Panc1 (cell line): Measurements from ENCODE around the gene KDM2B.

Experiments
- POLR2AphosphoS5 ChIP-seq: IDR thresholded peaks from 2 replicates; pipeline ENCODE4 v1.6.1; 2012; ENCODE audit warnings: mild to moderate bottlenecking, low read depth, low read length, moderate library complexity
- TF ChIP-seq, protein P1 (sequence below): fragments of 450-650 bp; IDR thresholded peaks from 2 replicates; pipeline ENCODE4 v1.5.1; 2017; ENCODE audit warnings: mild to moderate bottlenecking
- TF ChIP-seq, protein P2 (sequence below), 2 experiments: IDR thresholded peaks; 2 replicates each; pipeline ENCODE4 v1.6.1; 2011 to 2012; ENCODE audit warnings: low read depth in 2 of 2, control low read depth in 1 of 2, low read length in 1 of 2, mild to moderate bottlenecking in 1 of 2, moderate library complexity in 1 of 2; ENCODE audit not compliant: insufficient read depth in 1 of 2

DNA sequence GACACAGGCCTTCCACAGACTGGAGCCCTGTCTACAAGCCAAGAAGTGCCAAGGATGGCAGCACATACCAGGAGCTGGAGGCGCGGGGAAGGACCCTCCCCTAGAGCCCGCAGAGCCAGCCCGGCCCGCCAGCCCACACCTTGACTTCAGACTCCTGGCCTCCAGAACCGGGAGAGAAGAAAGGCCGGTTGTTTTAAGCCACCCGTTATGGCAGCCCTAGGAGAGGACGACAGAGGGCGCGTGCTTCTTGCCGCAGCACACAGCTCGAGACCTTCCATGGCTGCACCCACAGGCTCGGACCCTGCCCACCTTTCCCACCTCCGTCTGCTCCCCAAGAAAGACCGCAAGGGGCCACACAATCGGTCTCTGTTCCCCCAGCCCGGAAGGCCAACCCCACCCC lies 127.2 kb downstream of the KDM2B start:
- TF ChIP-seq POLR2AphosphoS5, result no peak
- TF ChIP-seq, protein P1, sequence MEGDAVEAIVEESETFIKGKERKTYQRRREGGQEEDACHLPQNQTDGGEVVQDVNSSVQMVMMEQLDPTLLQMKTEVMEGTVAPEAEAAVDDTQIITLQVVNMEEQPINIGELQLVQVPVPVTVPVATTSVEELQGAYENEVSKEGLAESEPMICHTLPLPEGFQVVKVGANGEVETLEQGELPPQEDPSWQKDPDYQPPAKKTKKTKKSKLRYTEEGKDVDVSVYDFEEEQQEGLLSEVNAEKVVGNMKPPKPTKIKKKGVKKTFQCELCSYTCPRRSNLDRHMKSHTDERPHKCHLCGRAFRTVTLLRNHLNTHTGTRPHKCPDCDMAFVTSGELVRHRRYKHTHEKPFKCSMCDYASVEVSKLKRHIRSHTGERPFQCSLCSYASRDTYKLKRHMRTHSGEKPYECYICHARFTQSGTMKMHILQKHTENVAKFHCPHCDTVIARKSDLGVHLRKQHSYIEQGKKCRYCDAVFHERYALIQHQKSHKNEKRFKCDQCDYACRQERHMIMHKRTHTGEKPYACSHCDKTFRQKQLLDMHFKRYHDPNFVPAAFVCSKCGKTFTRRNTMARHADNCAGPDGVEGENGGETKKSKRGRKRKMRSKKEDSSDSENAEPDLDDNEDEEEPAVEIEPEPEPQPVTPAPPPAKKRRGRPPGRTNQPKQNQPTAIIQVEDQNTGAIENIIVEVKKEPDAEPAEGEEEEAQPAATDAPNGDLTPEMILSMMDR, result no peak
- TF ChIP-seq, protein P2, sequence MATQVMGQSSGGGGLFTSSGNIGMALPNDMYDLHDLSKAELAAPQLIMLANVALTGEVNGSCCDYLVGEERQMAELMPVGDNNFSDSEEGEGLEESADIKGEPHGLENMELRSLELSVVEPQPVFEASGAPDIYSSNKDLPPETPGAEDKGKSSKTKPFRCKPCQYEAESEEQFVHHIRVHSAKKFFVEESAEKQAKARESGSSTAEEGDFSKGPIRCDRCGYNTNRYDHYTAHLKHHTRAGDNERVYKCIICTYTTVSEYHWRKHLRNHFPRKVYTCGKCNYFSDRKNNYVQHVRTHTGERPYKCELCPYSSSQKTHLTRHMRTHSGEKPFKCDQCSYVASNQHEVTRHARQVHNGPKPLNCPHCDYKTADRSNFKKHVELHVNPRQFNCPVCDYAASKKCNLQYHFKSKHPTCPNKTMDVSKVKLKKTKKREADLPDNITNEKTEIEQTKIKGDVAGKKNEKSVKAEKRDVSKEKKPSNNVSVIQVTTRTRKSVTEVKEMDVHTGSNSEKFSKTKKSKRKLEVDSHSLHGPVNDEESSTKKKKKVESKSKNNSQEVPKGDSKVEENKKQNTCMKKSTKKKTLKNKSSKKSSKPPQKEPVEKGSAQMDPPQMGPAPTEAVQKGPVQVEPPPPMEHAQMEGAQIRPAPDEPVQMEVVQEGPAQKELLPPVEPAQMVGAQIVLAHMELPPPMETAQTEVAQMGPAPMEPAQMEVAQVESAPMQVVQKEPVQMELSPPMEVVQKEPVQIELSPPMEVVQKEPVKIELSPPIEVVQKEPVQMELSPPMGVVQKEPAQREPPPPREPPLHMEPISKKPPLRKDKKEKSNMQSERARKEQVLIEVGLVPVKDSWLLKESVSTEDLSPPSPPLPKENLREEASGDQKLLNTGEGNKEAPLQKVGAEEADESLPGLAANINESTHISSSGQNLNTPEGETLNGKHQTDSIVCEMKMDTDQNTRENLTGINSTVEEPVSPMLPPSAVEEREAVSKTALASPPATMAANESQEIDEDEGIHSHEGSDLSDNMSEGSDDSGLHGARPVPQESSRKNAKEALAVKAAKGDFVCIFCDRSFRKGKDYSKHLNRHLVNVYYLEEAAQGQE (IDR thresholded peaks at IDR 0.05; ENCODE audit: insufficient read depth in 1 of 2, low read depth in 2 of 2, low read length in 1 of 2), result no peak
